HCT116 (cell line): ENCODE data around the gene SHISA4.

Experiments
- EZH2phosphoT487 ChIP-seq: fragments of 200-600 bp; IDR thresholded peaks from 2 replicates; pipeline ENCODE4 v1.6.1; 2018; ENCODE audit warnings: antibody characterized with exemption, borderline replicate concordance
- FOSL1 ChIP-seq: IDR thresholded peaks from 2 replicates; pipeline ENCODE4 v1.6.1; 2012; ENCODE audit warnings: low read depth
- POLR2A ChIP-seq: IDR thresholded peaks from 2 replicates; pipeline ENCODE4 v1.7.0; 2011; ENCODE audit warnings: borderline replicate concordance; ENCODE audit not compliant: insufficient read depth, insufficient read length; ENCODE audit errors: extremely low read depth
- SP1 ChIP-seq: IDR thresholded peaks from 2 replicates; pipeline ENCODE4 v1.6.1; 2012; ENCODE audit warnings: low read depth
- ZFX ChIP-seq: fragments of 450-650 bp; IDR thresholded peaks from 2 replicates; pipeline ENCODE4 v1.6.1; 2017
- ZNF274 ChIP-seq: fragments of 200-500 bp; sonication (Bioruptor generic); IDR thresholded peaks from 2 replicates; pipeline ENCODE4 v1.6.1; 2014; ENCODE audit warnings: mild to moderate bottlenecking, low read depth, low read length, inconsistent platforms
- TF ChIP-seq, protein P1 (sequence below), 3 experiments: fragments of 200-600 bp in 1 of 3; sonication (generic) in 1 of 3; IDR thresholded peaks in 2 of 3; conservative IDR thresholded peaks in 1 of 3; 2 replicates each; pipeline ENCODE4 v1.5.1; 2012 to 2017; ENCODE audit warnings: low read depth in 2 of 3, low read length in 2 of 3, antibody characterized with exemption in 1 of 3, borderline replicate concordance in 1 of 3, control low read depth in 1 of 3, mild to moderate bottlenecking in 1 of 3, mixed read lengths in 1 of 3, mixed run types in 1 of 3, moderate library complexity in 1 of 3; ENCODE audit not compliant: insufficient read depth in 1 of 3
- TF ChIP-seq, protein P2 (sequence below): IDR thresholded peaks from 2 replicates; pipeline ENCODE4 v1.6.1; 2012; ENCODE audit warnings: low read depth

DNA sequence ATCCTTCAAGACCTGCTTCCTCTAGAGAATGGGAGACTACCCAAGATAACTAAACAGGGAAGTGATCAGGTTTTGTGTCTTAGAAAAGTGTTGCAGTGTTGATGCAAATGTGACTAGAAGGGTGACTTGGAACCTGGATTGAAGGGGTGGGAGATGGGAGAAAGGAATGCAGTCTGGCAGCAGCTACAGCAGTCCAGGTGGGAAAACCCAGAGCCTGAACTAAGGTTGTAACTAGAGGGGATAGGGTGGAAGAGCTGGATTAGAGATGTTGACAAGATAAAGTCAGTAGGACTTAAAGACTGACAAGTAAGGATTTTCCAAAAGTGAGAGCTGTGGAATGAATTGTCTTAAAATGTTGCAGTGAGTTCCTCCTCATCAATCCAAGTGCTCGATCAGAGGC is 7.1 kb upstream of the SHISA4 start:
- TF ChIP-seq ZFX: no peak
- TF ChIP-seq ZNF274: no peak
- TF ChIP-seq EZH2phosphoT487: no peak
- TF ChIP-seq, protein P1, sequence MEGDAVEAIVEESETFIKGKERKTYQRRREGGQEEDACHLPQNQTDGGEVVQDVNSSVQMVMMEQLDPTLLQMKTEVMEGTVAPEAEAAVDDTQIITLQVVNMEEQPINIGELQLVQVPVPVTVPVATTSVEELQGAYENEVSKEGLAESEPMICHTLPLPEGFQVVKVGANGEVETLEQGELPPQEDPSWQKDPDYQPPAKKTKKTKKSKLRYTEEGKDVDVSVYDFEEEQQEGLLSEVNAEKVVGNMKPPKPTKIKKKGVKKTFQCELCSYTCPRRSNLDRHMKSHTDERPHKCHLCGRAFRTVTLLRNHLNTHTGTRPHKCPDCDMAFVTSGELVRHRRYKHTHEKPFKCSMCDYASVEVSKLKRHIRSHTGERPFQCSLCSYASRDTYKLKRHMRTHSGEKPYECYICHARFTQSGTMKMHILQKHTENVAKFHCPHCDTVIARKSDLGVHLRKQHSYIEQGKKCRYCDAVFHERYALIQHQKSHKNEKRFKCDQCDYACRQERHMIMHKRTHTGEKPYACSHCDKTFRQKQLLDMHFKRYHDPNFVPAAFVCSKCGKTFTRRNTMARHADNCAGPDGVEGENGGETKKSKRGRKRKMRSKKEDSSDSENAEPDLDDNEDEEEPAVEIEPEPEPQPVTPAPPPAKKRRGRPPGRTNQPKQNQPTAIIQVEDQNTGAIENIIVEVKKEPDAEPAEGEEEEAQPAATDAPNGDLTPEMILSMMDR (IDR thresholded peaks at IDR 0.05 in 2 of 3, conservative IDR thresholded peaks at IDR 0.05 in 1 of 3; ENCODE audit: borderline replicate concordance in 1 of 3, insufficient read depth in 1 of 3, low read depth in 2 of 3, low read length in 2 of 3): no peak
- no peak for TF ChIP-seq POLR2A
- TF ChIP-seq, protein P2, sequence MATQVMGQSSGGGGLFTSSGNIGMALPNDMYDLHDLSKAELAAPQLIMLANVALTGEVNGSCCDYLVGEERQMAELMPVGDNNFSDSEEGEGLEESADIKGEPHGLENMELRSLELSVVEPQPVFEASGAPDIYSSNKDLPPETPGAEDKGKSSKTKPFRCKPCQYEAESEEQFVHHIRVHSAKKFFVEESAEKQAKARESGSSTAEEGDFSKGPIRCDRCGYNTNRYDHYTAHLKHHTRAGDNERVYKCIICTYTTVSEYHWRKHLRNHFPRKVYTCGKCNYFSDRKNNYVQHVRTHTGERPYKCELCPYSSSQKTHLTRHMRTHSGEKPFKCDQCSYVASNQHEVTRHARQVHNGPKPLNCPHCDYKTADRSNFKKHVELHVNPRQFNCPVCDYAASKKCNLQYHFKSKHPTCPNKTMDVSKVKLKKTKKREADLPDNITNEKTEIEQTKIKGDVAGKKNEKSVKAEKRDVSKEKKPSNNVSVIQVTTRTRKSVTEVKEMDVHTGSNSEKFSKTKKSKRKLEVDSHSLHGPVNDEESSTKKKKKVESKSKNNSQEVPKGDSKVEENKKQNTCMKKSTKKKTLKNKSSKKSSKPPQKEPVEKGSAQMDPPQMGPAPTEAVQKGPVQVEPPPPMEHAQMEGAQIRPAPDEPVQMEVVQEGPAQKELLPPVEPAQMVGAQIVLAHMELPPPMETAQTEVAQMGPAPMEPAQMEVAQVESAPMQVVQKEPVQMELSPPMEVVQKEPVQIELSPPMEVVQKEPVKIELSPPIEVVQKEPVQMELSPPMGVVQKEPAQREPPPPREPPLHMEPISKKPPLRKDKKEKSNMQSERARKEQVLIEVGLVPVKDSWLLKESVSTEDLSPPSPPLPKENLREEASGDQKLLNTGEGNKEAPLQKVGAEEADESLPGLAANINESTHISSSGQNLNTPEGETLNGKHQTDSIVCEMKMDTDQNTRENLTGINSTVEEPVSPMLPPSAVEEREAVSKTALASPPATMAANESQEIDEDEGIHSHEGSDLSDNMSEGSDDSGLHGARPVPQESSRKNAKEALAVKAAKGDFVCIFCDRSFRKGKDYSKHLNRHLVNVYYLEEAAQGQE: no peak
- no peak for TF ChIP-seq FOSL1
- no peak for TF ChIP-seq SP1
